HG03565 (cell line): ENCODE results near the gene UTP4.

ENCODE experiments used
- ATAC-seq: cut with Tn5 transposase; IDR thresholded peaks from one replicate; pipeline ENCODE4 v1.9.1; 2021; ENCODE audit warnings: mild to moderate bottlenecking, moderate library complexity; ENCODE audit not compliant: unreplicated experiment

Gene UTP4

DNA sequence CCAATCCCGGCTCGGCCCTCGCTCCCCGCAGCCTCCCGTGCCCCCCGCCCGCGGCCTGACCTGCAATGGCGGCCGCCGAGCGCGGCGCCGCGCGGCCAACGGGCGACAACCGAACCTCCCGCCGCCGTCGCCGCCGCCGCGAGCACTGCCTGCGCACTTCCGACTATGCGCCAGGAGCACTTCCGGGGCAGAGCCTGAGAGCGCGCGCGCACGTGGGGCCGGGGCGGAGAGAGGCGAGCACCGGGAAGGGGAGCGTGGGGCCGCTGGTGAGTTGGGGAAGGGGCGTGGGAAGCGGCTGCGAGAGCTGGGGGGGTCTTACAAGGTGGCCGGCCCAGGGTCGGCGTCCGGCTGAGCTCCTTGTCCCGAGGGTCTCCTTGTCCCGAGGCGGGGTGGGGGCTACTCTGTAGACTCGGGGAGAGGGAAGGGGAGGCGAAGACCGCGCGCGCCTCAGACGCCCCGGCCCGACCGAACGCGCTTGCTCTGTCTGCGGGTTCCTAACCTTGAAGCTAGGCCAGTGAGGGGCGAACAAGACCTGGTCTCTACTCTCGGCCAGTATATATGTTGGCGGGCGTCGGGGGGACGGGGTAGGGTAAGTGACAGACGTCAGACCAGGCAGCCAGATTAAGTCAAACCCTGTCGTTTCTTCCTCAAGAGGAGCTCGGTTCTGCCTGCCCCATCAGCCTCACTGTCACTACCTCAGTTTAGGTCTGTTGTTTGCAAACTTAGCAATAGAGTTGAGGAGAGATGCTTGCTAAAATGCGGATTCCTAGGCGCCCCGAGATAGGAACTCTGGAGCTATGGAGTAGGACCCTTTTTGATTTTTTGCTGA, at the start of gene UTP4, which contains the start of gene CHTF8:
TSS of gene UTP4 (plus strand) at position 226 of the 829 bp plus-strand sequence. CDS start 811 bp downstream, outside the sequence.
TSS of gene CHTF8 (minus strand) at position 165 of the 829 bp plus-strand sequence. CDS start 11,130 bp downstream, outside the sequence.
- ATAC-seq = peak; percentile 74

DNA sequence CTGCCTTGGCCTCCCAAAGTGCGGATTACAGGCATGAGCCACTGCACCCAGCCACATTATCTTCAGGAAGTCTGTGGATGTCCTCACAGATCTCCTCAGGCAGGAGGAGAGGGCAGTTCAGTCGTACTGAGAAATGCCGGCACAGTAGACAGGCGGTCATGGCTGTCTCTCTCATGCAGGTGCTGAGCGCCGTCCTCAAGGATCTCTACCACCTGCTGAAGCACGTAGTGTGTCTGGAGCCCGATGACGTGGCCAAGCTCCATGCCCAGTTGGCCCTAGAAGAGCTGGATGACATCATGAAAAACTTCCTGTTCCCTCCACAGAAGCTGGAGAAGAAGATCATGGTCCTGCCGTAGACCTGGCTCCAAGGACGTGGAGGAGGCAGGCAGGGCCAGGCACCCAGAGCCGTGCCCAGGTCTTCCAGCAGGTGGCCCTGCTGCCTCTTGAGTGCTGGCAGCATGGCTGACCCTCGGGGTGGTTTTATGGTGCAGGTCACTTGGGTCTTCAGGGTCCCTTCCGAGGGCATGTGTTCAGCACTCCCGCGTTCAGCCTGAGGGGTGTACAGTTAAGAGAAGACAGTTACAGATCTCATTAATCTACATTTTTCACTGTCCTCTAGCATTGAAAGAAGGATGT, 49.0 kb upstream of the UTP4 start:
- no peak for ATAC-seq

DNA sequence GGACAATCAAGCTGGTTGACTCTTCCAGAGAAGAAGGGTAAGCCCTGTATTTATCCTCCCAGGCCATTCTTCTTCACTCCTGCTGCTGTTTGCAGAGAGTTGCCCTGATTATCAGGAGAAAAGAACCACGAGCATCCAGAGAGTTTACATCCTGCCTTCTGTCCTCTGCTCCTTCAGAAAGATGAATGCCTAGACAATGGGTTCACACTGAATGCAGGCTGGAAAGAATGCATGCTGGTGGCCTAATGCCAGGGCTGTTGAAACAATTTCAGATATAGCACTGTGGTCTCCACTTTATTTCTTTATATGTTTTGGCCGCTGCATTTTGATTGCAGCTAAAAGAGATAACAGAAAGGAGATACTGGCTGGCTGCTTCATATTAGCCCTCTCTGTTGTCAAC, 48.2 kb upstream of the UTP4 start:
- no peak for ATAC-seq

DNA sequence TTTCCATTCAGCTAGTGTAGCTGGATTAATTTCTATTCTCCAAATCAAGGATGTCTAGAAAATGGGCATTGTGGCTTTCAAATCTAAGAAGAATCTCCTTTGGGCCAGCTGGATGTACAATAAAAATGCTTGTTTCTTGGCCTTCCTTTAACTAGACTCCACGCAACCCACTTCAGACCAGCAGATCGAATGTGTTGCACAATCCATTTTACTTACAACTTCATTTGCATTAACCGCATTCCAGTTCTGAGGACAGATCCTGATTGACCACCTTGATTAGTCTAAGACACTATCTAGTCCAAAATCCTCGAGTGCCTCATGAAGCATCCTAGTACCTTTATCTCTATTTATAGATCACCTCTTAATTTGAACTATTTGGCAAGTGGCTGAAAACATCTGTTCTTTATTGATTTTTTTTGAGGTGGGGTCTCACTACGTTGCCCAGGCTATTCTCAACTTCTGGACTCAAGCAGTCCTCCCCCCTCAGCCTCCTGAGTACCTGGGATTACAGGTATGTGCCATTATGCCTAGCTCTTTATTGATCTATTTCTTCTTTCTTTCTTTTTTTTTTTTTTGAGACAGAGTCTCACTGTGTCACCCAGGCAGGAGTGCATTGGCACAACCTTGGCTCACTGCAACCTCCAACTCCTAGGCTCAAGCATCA, 47.3 kb upstream of the UTP4 start:
- no peak for ATAC-seq

DNA sequence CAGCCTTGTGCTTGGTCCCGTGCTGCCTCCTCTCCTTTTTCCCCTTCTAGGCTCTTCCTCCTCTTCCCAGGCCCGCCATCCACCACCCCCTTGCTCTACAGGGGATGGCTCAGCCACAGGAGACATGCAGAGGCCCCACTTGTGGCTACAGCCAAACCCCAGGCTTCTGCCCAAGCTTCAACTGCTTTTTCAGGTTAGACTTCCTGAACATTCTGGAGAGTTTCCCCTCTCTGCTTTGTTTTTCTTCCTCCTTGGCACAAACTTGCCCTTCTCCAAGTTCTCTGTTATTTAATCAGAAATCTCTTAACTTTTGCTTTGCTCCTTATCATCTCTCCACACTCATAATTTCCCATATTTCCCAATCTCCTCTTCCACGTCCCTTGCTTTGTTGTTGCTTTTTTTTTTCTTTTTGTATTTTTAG, 45.3 kb upstream of the UTP4 start:
- ATAC-seq = no peak

DNA sequence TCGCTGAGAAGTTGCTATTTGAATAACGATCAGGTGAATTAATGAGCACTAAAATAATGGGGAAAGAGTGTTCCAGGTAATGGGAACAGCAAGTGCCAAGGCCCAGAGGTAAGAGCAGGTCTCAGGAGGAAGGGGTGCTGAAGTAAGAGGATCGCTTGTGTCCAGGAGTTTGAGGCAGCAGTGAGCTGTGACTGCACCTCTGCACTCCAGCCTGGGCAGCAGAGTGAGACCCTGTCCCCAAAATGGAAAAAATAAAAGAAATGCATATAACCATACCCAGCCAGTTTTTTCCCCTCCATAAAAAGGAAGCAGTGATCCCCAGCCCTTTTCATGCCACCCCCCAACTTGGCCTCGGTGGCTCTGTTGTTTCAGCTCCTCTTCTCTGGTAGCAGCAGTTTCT, 43.8 kb upstream of the UTP4 start:
- ATAC-seq = no peak

DNA sequence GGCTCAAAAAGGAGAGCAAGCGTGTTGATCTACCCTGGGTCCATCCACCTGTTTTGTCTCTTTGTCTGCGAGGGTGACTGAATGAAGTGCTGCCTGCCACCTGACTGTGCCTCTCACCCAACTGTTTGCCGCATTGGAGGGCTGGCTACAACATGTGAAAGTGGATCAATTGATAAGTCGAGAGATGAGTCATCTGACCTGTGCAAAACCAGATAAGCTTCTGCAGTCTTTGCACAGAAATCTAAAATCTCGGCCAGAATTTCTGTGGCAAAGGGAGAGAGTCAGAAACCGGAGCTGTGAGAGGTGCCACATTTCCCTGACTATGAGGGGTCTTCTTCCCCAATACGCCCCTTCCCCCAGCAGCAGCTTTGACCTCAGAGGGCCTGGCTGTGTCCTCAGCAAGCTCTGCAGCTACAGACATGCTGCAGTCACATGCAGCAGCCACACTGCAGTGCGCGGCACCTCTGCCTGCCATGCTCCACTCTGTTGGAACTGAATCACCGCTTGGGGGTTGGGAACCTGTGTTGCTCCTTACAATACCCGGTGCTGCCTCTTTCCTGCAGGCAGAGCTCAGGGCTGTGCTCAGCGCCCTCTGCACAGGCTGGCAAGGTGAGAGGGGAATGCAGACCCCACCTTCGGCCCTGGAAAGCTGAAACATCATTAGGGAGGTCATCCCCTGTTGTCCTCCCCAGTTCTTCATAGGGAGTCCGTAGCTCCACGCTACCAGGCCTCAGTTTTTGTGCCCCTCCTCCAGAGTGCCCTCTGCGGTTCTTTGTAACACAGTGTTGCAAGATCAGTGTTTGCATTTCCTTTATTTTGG, 43.1 kb upstream of the UTP4 start:
- peak; percentile 51 for ATAC-seq

DNA sequence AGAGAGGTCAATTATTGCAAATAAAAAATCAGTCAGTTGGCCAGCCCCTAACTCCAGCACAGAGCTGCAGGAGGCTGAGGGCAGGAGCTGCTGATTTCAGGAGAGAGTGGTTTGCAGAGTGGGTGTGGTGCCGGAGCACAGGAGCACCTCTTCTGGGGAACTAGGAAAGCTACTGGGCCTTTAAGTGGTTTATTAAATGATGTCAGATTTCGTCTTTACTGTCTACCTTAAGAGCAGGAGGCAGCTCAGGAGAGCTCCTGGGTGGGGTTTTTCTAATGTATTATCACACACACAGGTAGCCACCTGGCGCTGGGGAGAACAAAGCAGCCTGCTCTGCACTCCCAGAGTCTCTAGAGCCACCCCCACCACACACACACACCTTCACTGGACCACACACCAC, 38.5 kb upstream of the UTP4 start:
- no peak for ATAC-seq

DNA sequence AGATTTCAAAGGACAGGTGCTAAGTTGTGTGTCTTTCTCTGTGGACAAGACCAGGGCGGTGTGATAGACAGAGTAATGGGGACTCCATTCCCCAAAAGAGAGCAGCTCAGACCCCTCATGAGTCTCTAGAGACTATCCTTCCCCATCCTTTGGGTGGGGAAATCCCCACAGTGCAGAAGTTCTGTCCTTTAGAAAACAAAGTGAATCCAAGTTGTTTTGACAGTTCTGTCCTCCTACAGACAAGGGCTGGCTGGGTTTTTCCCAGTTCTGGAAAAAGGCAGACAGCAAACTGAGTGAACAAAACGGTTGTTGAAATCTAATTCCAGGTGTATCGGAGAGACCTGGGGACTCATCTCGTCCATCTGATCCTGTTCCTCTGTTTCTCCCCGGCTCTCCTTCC, 37.9 kb upstream of the UTP4 start:
- ATAC-seq = no peak

DNA sequence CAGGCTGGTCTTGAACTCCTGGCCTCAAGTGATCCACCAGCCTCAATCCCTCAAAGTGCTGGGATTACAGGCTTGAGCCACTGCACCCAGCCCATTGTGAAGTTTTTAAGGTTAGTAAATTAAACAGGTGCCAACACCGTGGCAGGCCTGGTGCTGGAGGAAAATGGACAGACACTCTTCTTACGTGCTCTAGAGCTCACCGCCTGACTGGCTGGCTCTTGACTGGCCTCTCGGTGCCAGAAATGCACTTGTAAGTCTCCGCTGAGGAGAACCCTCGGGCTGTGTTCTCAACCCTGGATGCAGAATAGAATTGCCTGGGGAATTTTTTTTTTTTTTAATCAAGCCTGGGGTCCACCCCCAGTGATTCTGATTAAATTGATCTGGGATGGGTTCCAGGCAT, 37.3 kb upstream of the UTP4 start:
- ATAC-seq = no peak

DNA sequence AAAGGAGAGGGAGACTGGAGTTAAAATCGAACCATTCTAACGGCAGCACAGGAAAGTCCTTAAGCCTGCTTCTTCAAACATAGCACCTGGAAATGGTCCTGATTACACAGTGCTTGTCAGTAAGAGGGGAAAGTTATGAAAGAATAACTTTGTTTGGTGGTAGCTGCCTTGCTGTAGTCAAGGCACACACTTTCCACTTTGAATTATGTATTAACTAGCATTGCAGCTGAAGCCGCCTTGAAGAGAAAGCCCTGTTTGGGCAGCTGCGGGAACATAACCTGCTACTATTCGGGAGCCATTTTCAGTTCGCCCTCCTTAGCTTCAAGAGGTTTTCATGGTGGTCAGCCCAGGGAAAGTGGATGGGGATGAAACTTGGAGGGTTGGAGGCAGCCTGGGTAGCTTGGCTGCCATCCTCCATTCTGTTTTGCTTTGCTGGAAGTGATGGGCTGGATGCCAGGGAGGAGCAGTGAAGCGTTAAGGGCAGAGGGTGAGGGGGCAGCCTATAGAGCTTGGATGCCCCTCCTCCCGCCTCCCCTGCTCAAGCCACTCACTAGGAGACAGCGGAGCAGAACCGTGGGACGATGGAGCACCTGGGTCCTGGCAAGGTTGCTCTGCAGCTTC, 32.3 kb upstream of the UTP4 start:
- no peak for ATAC-seq

DNA sequence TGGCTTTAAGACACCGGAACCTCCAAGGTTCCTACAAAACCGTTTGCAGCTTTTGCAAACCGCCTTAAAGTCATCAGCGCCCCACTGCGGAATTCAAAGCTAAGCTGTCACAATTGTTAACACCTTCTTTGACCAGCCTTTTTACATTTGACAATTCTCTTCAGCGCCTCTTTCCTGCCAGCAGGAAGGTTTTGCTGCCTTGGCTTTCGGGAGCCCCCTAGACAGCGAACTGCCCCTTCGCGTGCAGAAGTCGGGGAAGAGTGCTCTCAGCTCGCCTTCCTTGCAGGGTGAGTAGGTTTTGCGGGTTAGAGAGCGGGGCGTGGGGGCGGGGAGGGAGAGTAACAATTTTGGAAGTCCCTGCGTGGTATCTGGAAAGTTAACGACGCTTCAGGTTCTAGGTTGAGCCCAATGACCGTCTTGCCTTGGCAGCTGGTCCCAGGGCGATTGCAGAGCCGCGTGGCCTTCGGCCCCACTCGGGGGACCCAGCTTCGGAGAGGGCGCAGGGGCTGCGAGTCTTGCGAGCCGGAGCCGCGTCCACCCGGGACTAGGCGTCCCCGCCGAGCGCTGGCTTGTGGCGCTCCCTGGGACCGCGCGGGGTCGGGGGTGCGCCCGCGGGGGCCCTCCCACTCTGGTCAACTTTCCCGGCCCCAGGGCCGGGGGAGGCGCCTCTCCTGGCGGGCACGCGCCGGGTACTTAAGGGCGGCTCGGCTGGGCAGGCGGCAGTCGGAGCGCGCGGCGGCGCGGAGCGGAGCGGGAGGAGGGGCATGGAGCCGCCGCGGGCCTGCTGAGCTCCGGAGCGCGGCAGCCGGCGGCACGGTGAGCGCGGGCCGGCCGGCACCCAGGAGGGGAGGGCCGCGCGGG, 26.7 kb upstream of the UTP4 start, which contains the start of gene HAS3:
TSS of gene HAS3 (plus strand) at position 153 of the 861 bp plus-strand sequence. CDS start 3,743 bp downstream, outside the sequence.
- no peak for ATAC-seq

DNA sequence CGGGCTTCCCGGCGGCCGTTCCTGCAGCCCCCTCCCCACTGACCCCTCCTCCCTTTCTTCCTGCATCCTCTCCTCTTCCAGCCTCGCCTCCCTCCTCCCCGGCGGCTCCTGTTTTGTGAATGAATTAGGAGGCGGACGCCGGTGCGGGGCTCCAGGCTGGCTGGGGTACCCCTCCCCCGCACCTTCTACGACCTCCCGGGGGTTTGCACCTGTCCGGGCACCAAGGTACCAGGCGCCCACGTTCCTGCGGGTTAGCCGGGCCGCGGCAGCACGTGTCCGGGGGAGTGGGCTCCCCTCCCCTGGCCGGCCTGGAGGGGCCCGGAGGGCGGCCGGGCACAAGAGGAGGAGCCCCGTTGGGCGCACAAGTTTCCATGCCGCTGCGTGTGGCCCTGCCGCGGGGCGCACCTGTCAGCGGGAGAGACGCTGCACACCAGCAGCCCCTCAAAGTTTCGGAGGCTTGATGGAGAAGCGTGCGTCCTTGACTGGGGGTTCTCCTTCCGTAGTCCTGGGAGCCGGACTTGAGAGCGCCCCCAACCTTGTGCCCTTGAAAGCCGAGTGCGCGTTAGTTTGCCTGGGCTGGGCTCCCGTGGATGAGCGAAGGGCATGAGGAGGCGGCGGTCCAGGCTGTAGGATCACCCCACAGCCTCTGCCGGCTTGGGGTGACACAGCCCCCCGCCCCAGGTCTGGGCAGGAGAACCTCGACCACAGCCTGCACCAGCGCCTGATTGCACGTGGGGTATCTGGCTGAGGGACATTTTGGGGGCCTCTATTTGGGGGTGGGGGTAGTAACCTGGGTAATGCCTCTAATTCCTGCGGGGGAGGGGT, 25.7 kb upstream of the UTP4 start:
- no peak for ATAC-seq

DNA sequence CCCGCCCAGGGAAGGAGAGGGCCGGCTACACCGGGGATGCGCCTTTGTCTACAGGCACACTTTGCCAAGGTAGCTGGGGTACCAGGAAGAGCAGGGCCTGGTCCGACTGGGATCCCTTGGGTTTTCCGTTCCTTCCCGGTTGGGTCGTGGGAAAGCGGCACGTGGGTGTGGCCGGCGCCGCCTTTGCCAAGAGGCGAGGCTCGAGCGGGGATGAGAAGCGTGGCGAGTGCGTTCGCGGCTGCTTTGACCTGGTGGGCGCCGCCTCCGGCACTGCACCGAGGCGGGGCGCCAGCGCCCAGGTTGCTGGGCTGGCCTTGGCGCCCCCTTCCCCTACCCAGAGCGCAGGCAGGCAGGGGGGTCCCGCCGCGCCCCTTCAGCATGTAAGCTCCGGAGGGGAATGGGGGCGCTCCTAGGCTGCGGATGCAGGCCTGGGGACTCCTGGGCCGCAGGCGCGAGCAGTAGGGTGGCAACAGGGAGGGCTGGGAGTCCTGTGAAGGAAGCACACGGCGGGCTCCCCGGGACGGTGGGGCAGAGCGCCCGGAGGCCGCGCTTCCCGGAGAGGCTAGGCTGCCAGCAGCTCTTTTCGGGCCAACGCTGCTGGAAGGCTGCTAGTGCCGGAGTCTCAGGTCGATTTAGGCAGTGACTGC, 25.0 kb upstream of the UTP4 start:
- ATAC-seq = no peak

DNA sequence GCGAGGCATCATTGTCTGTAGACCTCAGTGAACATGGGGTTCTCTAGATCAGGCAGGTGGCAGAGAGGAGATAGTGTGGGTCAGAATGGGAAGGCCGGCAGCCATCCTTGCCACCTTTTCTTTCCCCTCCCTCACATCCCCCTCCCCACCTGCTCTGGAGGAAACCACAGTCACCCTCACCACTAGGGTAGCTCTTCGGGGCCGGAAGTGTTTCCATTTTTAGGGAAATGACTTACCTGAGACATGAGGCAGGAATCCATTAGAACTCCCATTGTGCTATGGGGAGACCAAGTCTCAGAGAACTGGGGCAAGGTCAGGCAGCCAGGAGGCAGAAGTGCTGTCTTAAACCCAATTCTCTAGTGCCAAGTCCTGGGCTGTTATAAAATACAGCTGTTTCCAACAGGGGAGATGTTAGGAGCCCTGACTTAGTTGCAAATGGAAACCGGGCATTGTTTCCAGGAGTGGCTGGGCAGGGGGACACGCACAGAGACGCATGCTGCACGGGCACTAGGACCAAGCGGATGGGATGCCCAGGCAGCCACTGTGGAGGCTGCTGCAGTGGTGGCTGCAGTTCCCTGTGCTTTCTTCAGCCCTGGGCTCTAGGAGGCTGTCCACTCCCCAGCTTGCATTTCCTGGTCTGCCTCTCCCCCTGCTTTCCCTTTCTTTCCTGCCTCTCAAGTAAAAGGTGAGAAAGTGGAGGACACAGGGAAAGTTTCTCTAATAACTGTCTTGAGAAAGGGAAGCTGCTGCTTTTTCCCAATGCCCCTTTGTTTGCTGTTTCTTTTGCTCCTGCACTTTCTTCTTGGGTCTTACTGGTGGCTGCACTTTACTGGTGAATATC, 24.2 kb upstream of the UTP4 start:
- no peak for ATAC-seq

DNA sequence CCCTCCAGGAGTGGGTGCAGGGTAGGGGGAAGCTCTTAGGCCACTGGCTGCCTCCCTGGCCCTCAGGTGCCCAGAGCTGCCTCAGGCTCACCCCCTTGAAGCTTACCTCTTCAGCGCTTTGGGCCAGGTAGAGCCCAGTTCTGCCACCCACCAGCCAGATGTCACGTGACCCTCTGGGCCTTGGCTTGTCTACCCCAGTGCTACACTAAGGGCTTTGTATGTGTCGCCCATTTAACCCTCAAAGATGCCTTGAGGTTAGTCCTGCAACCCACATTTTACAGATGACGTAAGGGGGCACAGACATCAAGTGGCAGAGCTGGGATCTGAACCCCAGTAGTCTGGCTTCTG, 23.6 kb upstream of the UTP4 start:
- ATAC-seq = no peak
